T-helper 1 cell treated with Interleukin-12 subunit alpha and Interleukin-12 subunit beta and Interleukin-4 antibody, amounts not matched to agents 30 ng/mL and 1 ng/mL, for 36 hours (primary cell): ENCODE results near the gene MKX. TPM values are rescaled to one million over a fixed set of nuclear protein-coding genes. Genes with fewer than 3 reads are reported as not detected.
"Not testable (repeated sequence)": the region's sequence is repeated elsewhere in the genome, so short reads cannot be mapped to it uniquely, and the experiment has no call there.

Experiments used
- intact Hi-C: fragments of 100-400 bp; cut with micrococcal nuclease; formaldehyde crosslinking; loops from one replicate; pipeline ENCODE4 v1.15.1; 2024
- total RNA-seq: library from RNA; stranded (reverse); gene quantifications from 2 replicates; pipeline ENCODE4 v1.2.3, GENCODE V29; 2022

The MKX gene
- total RNA-seq, 1 donor from 2014 or later: not detected

- intact Hi-C loops: no loop called here
These were observed 49.2 kb downstream of the MKX start for GRCh38 chr10:27696466-27696865.

- intact Hi-C loops: no loop called here
These were observed 49.9 kb downstream of the MKX start for GRCh38 chr10:27695706-27696105.

GRCh38 chr10:27695088-27695487, 50.5 kb downstream of the MKX start:
- intact Hi-C loops: no loop called here

- intact Hi-C loops: no loop called here
These were observed 53.0 kb downstream of the MKX start for GRCh38 chr10:27692663-27693062.

DNA sequence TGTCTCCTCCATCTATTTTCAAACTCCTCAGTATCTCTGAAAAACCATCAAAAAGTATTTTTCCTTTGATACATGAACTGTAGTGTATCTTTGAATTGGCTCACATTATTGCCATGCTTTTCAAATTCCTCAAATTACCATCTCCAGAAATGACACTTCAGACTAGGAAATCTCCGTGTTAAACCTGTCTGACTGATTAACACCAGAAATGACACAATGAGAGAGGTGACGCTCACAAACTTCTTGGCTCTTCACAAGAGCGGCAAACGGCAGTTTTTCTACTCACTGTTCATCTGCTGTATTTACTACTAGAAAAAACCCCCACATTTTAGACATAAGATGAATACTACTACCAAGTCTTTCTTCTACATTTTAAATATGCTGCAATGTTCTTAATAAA, 56.6 kb downstream of the MKX start:
- intact Hi-C loops: no loop called here

DNA sequence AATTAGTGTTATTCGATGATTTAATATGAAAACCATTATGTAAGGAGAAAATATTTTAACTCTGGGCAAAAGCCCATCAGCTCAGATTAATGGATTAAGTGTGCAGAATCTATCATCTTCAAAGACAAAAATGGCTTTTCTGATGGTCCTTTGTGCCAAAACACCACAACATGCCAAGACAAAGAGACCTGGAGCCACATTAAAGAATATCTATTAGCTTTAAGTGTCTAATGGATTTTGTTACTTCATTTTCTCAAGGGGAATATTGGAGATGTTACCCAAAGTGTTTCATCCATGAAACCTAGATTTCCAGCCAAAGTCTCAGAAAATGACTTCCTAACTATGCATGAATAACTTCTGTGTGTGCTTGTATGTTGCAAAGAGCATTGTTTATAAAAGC, 57.3 kb downstream of the MKX start:
- intact Hi-C loops: no loop called here

- intact Hi-C loops: no loop called here
These were observed 57.9 kb downstream of the MKX start for GRCh38 chr10:27687743-27688142.

GRCh38 chr10:27687326-27687725, 58.3 kb downstream of the MKX start:
- intact Hi-C loops: no loop called here

DNA sequence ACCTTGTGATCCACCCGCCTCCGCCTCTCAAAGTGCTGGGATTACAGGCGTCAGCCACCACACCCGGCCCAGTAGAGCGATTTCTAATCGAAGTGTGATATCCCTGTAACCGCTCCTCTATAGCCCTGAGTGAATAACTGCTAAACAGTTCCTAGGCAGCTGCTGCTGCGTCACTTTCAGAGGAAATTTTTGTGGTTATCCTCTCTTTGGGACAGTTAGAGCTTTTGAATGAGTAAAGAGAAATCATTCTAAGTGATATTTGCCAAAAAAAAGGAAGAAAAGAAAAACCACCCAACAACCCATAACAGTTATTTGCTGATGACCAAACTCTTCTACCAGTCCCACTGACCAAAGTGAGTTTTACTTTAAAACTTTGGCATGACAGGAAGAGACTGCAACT, 59.9 kb downstream of the MKX start:
- intact Hi-C loops: no loop called here

DNA sequence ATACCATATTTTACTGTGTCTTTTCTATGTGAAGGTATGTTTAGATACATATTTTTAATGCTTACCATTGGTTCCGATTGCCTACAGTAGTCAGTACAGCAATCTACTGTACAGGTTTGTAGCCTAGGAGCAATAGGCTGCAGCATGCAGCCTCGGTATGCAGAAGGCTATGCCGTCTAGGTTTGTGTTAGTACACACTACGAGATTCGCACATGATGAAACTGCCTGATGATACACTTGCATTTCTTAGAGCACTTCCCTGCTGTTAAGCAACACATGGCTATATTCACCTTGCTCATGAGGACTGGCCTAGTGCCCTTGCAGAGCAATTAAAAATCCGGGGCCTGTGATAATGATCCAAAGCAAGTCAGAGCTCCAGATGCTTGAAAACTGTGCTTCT, 62.4 kb downstream of the MKX start:
- intact Hi-C loops: no loop called here

GRCh38 chr10:27681795-27682194, 63.8 kb downstream of the MKX start:
- intact Hi-C loops: not testable (repeated sequence)

DNA sequence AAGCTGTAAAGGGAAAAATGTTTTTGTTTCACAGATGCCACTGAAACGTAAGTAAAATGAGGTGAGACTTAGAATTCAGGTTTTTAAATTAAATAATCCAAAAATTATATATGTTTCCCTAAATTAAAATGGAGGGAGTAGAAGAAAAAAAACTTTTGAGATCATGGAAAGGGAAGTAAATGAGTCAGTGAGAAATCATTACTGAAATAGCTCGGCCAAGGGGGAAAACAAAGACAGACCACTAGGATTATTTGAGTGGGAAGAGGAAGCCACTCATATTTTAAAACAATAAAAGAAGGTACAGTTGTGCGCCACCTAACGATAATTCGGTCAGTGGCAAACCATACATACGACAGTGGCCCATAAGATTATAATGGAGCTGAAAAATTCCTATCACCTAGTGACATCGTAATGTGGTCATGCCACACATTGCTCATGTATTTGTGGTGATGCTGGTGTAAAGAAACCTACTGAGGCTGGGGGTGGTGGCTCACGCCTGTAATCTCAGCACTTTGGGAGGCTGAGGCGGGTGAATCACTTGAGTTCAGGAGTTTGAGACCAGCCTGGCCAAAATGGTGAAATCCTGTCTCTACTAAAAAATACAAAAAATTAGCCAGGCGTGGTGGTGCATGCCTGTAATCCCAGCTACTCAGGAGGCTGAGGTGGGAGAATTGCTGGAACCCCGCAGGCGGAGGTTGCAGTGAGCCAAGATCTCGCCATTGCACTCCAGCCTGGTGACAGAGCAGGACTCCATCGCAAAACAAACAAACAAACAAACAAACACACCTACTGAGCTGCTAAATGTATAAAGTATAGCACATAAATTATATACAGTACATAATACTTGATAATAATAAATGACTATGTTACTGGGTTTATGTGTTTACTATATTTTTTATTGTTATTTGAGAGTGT, 64.7 kb downstream of the MKX start:
- intact Hi-C loops: no loop called here

DNA sequence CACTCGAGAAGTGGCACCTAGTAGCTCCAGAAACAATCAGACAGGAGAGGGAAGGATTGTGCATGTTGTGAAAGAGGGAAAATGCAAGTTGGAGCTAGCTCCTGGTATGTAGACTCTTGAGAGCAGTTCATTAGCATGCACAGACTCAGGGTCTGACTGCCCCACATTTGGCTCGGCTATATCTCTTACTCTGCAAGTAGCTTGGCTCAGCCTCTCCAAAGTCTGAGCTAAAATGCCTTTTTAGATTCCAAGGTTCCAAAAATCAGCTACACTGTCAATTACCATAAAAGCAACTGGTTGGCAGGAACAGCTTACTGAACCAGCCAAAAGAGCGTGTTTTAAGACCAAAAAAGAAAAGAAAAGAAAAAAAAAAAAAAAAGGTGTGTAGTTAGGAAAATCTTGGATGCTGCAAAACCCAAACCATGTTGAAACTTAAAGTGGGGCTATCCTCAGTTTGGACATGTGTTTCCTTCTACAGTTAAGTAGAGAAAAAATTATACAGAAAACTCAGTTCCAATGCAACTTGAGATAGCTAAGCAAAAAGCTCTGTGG, 65.5 kb downstream of the MKX start:
- intact Hi-C loops: no loop called here

DNA sequence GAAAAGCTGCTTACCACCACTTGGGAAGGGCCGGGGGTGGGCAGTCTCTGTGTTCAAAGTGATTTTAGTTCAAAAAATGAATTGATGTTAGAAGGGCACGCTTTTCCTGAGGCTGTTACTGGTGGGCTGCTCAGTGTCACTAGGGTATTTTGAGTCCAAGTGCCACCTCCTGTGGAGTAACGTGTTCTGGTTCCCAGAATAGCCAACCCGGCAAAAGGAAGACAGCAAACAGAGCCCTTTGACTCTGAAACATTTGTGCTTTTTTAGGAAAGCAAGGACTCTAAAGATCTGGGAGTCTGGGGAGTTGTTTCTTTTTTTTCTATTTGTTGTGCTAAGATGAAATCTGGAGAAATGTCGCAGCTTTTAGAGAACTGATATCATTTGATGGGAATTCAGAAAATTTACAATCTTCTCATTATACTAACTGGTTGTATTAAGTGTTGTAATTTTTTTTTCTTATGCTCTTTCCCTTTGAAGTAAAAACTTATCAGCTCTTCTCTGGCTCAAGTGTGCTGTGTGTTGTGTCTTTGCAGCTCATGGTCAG, 66.2 kb downstream of the MKX start:
- intact Hi-C loops: no loop called here

GRCh38 chr10:27678166-27678565, 67.5 kb downstream of the MKX start:
- intact Hi-C loops: no loop called here

GRCh38 chr10:27673065-27673464, 72.6 kb downstream of the MKX start:
- intact Hi-C loops: no loop called here

- intact Hi-C loops: no loop called here
These were observed 73.8 kb downstream of the MKX start for GRCh38 chr10:27671821-27672220.

DNA sequence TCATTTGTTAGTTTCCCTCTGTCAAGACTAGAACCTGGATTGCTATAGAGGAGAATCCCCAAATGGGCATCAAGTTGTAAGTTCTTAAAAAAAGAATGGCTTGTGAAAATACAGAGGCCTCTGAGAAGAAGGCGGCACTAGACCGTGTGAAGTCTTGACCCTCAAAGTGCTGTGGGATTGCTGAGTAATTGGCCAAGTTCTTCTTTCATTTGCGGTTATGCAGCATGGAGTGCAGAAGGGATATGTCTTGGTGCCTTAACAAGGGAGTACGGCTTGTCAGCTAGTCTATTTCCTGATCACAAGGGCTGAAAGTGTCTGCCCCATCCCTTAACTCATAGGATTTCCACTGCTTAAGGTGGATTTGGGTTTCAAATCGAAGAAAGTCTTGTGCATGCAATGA, 81.2 kb downstream of the MKX start:
- intact Hi-C loops: no loop called here

DNA sequence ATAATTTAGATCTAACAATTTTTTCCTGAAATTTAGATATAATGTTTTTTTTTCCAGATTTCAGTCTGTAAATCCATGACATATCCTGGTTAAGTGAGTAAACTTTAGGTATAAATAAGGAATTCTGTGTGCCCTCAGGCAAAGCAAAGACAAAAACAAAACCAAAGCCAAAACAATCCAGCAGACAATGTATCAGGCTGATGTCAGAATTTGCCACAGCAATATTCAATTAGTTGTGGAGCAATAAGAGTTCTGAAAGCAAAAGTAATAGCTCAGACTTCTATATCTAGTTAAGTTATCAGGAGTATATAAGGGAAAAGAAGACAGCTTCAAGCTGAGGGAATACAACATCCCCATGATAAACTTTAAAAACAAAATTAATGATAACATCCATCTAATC, 82.0 kb downstream of the MKX start:
- intact Hi-C loops: no loop called here

DNA sequence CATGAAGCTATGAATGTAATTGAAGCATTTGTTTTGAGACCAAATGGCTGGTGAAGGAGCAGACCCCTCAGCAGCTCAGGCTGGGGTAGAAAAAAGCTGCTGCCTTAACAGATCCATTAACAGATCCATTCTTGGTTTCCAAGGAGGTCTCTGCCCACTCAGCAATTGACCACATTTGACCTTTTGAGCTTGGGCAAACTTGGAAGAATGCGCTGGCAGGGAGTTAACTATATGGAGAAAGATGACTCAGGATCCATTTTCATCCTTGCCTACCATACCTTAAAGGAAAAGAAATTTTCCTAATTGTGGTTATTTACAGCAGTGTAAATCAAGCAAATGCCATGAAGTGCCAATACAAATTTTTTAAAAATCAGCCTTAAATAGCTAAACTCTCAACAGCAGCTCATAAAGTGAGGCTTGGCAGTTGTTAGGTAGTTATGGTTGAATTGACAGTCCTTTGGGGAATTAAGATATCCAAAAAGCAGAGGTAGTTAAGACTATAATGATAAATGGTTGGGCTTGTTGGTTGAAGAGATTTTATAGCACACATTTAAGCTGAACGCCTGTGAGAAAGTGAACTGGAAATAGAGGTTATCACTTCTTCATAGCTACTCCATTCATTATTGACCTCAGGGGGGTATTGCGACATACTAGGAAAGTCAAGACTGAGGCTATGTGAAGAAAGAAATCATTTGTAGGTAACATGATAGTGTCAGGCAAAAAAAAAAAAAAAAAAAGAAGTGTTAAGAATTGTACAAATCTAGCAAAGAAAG, 83.9 kb downstream of the MKX start:
- intact Hi-C loops: no loop called here

DNA sequence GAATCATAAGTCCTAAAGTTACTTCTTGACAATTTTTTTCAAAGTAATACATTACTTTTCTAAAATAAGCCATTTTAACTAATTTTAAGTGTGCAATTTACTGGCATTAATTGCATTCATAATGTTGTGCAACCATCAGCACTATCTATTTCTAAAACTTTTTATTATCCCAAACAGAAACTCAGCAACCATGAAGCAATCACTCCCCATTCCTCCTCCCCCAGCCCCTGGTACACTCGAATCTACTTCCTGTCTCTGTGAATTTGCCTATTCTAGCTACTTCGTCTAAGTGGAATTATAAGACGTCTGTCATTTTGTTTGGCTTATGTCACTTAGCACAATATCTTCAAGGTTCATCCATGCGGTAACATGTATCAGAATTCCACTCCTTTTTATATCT, 84.9 kb downstream of the MKX start:
- intact Hi-C loops: no loop called here

- intact Hi-C loops: no loop called here
These were observed 85.4 kb downstream of the MKX start for GRCh38 chr10:27660268-27660667.
